Skin of body (tissue), 2 donors: ENCODE data around the gene KLK3. TPM values are rescaled to one million over a fixed set of nuclear protein-coding genes. Genes with fewer than 3 reads are reported as not detected.

Experiments used
- DNase-seq: peaks from one replicate; lab custom pipeline; 2025; lab: John Stamatoyannopoulos, UW
- total RNA-seq: library from RNA; depleted of rRNA; stranded (reverse); fragments of >200 nt; gene quantifications from one replicate; pipeline ENCODE4 v1.2.3, GENCODE V29; 2014

Gene KLK3
- total RNA-seq, 1 donor from 2014 or later, result not detected

GRCh38 chr19:50897612-50898011, 42.9 kb downstream of the KLK3 start:
- no peak for DNase-seq

GRCh38 chr19:50898018-50898417, 43.3 kb downstream of the KLK3 start:
- DNase-seq, result no peak

GRCh38 chr19:50899569-50899968, 44.9 kb downstream of the KLK3 start:
- DNase-seq, result no peak

- DNase-seq, result no peak
These were observed 47.9 kb downstream of the KLK3 start for GRCh38 chr19:50902640-50903039.

- DNase-seq, result no peak
These were observed 51.5 kb downstream of the KLK3 start for GRCh38 chr19:50906217-50906616.

- no peak for DNase-seq
These were observed 53.6 kb downstream of the KLK3 start for GRCh38 chr19:50908336-50908735.

- DNase-seq, result no peak
These were observed 54.7 kb downstream of the KLK3 start for GRCh38 chr19:50909240-50910070.

Other genes starting within 250 kb of the KLK3 start
- 0.10 TPM for gene SYT3, start 215.0 kb upstream of the KLK3 start, total RNA-seq
- not detected for gene C19orf81, start 205.5 kb upstream of the KLK3 start, total RNA-seq
- 2.9 TPM for gene SHANK1, start 135.1 kb upstream of the KLK3 start, total RNA-seq
- 27.2 TPM for gene CLEC11A, start 131.6 kb upstream of the KLK3 start, total RNA-seq
- not detected for gene GPR32, start 84.5 kb upstream of the KLK3 start, total RNA-seq
- gene ACP4, start 64.5 kb upstream of the KLK3 start, total RNA-seq, result not detected
- 7.9 TPM for gene KLK1, start 31.1 kb upstream of the KLK3 start, total RNA-seq
- gene KLK15, start 21.3 kb upstream of the KLK3 start, total RNA-seq, result not detected
- not detected for gene KLK2, start 18.5 kb downstream of the KLK3 start, total RNA-seq
- gene KLK4, start 56.5 kb downstream of the KLK3 start, total RNA-seq, result 0.10 TPM
- 21.0 TPM for gene KLK5, start 98.1 kb downstream of the KLK3 start, total RNA-seq
- 7.3 TPM for gene KLK6, start 114.7 kb downstream of the KLK3 start, total RNA-seq
- gene KLK7, start 129.0 kb downstream of the KLK3 start, total RNA-seq, result 47.5 TPM
- gene KLK8, start 146.7 kb downstream of the KLK3 start, total RNA-seq, result 14.3 TPM
- 22.4 TPM for gene KLK10, start 164.8 kb downstream of the KLK3 start, total RNA-seq
- 19.5 TPM for gene KLK11, start 171.7 kb downstream of the KLK3 start, total RNA-seq
- 0.69 TPM for gene KLK12, start 180.1 kb downstream of the KLK3 start, total RNA-seq
- gene KLK13, start 210.2 kb downstream of the KLK3 start, total RNA-seq, result 4.9 TPM
- gene KLK14, start 228.0 kb downstream of the KLK3 start, total RNA-seq, result 9.5 TPM